C4-2B (cell line): ENCODE data around the gene BRME1.

Experiments used
- ZFX ChIP-seq: fragments of 450-650 bp; IDR thresholded peaks from 2 replicates; pipeline ENCODE4 v1.6.1; 2017
- TF ChIP-seq, protein P1 (sequence below): fragments of 450-650 bp; conservative IDR thresholded peaks from 2 replicates; pipeline ENCODE4 v1.5.1; 2017; ENCODE audit warnings: mild to moderate bottlenecking

DNA sequence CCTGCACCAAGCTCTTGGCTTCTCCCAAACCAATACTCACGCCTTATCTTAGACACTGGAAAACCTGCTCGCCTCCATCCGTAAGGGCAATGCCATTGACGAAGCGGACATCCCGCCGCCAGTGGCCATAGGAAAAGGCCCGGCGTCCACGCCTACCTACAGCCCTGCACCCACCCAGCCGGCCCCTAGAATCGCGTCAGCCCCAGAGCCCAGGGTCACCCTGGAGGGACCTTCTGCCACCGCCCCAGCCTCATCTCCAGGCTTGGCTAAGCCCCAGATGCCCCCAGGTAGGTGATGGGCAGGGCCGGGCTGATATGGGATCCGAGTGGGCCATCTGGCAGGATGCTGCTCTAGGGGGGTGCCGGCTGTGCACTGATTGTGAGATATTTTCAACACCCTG is 7.4 kb upstream of the BRME1 start:
- TF ChIP-seq, protein P1, sequence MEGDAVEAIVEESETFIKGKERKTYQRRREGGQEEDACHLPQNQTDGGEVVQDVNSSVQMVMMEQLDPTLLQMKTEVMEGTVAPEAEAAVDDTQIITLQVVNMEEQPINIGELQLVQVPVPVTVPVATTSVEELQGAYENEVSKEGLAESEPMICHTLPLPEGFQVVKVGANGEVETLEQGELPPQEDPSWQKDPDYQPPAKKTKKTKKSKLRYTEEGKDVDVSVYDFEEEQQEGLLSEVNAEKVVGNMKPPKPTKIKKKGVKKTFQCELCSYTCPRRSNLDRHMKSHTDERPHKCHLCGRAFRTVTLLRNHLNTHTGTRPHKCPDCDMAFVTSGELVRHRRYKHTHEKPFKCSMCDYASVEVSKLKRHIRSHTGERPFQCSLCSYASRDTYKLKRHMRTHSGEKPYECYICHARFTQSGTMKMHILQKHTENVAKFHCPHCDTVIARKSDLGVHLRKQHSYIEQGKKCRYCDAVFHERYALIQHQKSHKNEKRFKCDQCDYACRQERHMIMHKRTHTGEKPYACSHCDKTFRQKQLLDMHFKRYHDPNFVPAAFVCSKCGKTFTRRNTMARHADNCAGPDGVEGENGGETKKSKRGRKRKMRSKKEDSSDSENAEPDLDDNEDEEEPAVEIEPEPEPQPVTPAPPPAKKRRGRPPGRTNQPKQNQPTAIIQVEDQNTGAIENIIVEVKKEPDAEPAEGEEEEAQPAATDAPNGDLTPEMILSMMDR = no peak
- TF ChIP-seq ZFX = no peak
